Neuronal stem cell (in vitro differentiated cells): ENCODE results near the gene MYH14.

Experiments used
- DNase-seq: peaks from one replicate; pipeline ENCODE4 v3.0.0-alpha.2; 2013; ENCODE audit warnings: low spot score
- H2AFZ ChIP-seq: one replicate; pipeline ENCODE4 v1.6.1; 2013; ENCODE audit warnings: mild to moderate bottlenecking, low read length, inconsistent platforms
- H2AK5ac ChIP-seq: 2 replicates; pipeline ENCODE4 v1.6.1; 2013; ENCODE audit warnings: low read depth, mild to moderate bottlenecking, inconsistent platforms, low read length, moderate library complexity, mixed read lengths
- H2BK120ac ChIP-seq: 2 replicates; pipeline ENCODE4 v1.6.1; 2013; ENCODE audit warnings: low read depth, mild to moderate bottlenecking, inconsistent platforms, low read length, moderate library complexity, mixed read lengths
- H2BK12ac ChIP-seq: one replicate; pipeline ENCODE4 v1.6.1; 2013; ENCODE audit warnings: low read length, inconsistent platforms
- H2BK15ac ChIP-seq: 2 replicates; pipeline ENCODE4 v1.6.1; 2013; ENCODE audit warnings: mild to moderate bottlenecking, low read length, inconsistent platforms, mixed read lengths
- H2BK5ac ChIP-seq: one replicate; pipeline ENCODE4 v1.6.1; 2013; ENCODE audit warnings: inconsistent platforms, mild to moderate bottlenecking, low read length, moderate library complexity
- H3K14ac ChIP-seq: one replicate; pipeline ENCODE4 v1.6.1; 2013; ENCODE audit warnings: low read length, inconsistent platforms
- H3K18ac ChIP-seq: 2 replicates; pipeline ENCODE4 v1.6.1; 2013; ENCODE audit warnings: low read length, inconsistent platforms
- H3K23ac ChIP-seq: 2 replicates; pipeline ENCODE4 v1.6.1; 2013; ENCODE audit warnings: low read depth, mild to moderate bottlenecking, mixed read lengths, low read length, inconsistent platforms; ENCODE audit not compliant: poor library complexity
- H3K27ac ChIP-seq: replicated peaks from 3 replicates; pipeline ENCODE4 v1.5.1; 2013; ENCODE audit warnings: low read length, inconsistent platforms
- H3K27me3 ChIP-seq, 3 experiments: 2 replicates each; pipeline ENCODE4 v1.6.1; 2013; ENCODE audit warnings: low read length in 3 of 3, mild to moderate bottlenecking in 2 of 3, inconsistent platforms in 1 of 3, low read depth in 1 of 3, mixed read lengths in 1 of 3, moderate library complexity in 1 of 3; ENCODE audit not compliant: control insufficient read depth in 3 of 3, insufficient read depth in 3 of 3
- H3K36me3 ChIP-seq, 2 donors: replicated peaks in 1 of 2; 2 replicates each; pipeline ENCODE4 v1.6.1; 2013; ENCODE audit warnings: low read length in 2 of 2; ENCODE audit not compliant: control insufficient read depth in 2 of 2, insufficient read depth in 2 of 2
- H3K4ac ChIP-seq: 2 replicates; pipeline ENCODE4 v1.6.1; 2013; ENCODE audit warnings: inconsistent platforms, mild to moderate bottlenecking, low read length, moderate library complexity
- H3K4me1 ChIP-seq, 2 donors: 1 replicate in 1 of 2; 2 replicates in 1 of 2; pipeline ENCODE4 v1.6.1; 2013; ENCODE audit warnings: low read length in 2 of 2, low read depth in 1 of 2; ENCODE audit not compliant: control insufficient read depth in 2 of 2, insufficient read depth in 1 of 2
- H3K4me2 ChIP-seq: one replicate; pipeline ENCODE4 v1.6.1; 2013; ENCODE audit warnings: mild to moderate bottlenecking, low read length, inconsistent platforms; ENCODE audit not compliant: insufficient read depth, poor library complexity, severe bottlenecking
- H3K4me3 ChIP-seq, 2 donors: 2 replicates each; pipeline ENCODE4 v1.5.1; 2013; ENCODE audit warnings: low read length in 2 of 2, mild to moderate bottlenecking in 2 of 2, inconsistent platforms in 1 of 2, moderate library complexity in 1 of 2
- H3K79me1 ChIP-seq: one replicate; pipeline ENCODE4 v1.6.1; 2013; ENCODE audit warnings: low read depth, mild to moderate bottlenecking, inconsistent platforms, low read length, moderate library complexity
- H3K9ac ChIP-seq: one replicate; pipeline ENCODE4 v1.6.1; 2013; ENCODE audit warnings: mild to moderate bottlenecking, low read depth, low read length, inconsistent platforms; ENCODE audit not compliant: poor library complexity
- H3K9me3 ChIP-seq, 2 donors: replicated peaks in 1 of 2; 2 replicates each; pipeline versions ENCODE3 to v1.6.1; 2013; ENCODE audit warnings: low read length in 2 of 2, mild to moderate bottlenecking in 2 of 2, inconsistent platforms in 1 of 2, low read depth in 1 of 2, mixed read lengths in 1 of 2, moderate library complexity in 1 of 2; ENCODE audit not compliant: control insufficient read depth in 2 of 2, insufficient read depth in 1 of 2
- H4K8ac ChIP-seq: one replicate; pipeline ENCODE4 v1.6.1; 2013; ENCODE audit warnings: low read depth, mild to moderate bottlenecking, inconsistent platforms, low read length, moderate library complexity
- H4K91ac ChIP-seq: one replicate; pipeline ENCODE4 v1.6.1; 2013; ENCODE audit warnings: low read length, low read depth, mild to moderate bottlenecking, inconsistent platforms; ENCODE audit not compliant: poor library complexity
- WGBS, 2 donors: extraction: QIAGEN DNeasy Blood & Tissue Kit; methylation state at CpG; one replicate each; pipeline ENCODE4 v1.1.7; 2013; ENCODE audit warnings: missing lambda C conversion rate in 2 of 2, mixed read lengths in 1 of 2; ENCODE audit not compliant: insufficient read length in 2 of 2, insufficient replicate concordance in 1 of 2; ENCODE audit errors: extremely low coverage in 2 of 2; 5-methylcytosine and 5-hydroxymethylcytosine counted together

Gene MYH14

GRCh38 chr19:50290011-50290410 is 86.6 kb downstream of the MYH14 start:
- no peak overlapping the region for H2BK120ac ChIP-seq
- H3K27me3 ChIP-seq, result peaks cover 0 to 16% (median 0%) of the 10 kb centered on the region in 3 experiments
- H2BK12ac ChIP-seq, result no peak overlapping the region
- peaks cover 0 to 18% of the 10 kb centered on the region in 2 donors for H3K36me3 ChIP-seq
- H4K8ac ChIP-seq, result no peak overlapping the region
- no peak overlapping the region for H3K4ac ChIP-seq
- H4K91ac ChIP-seq, result no peak overlapping the region
- H2AFZ ChIP-seq, result no peak overlapping the region
- no peak overlapping the region for H3K18ac ChIP-seq
- no peak overlapping the region for H2BK15ac ChIP-seq
- no peaks in the 10 kb centered on the region for H3K79me1 ChIP-seq
- H3K14ac ChIP-seq, result peak overlapping the region; percentile 38
- no CpG with 5 or more reads among the region's 6 CpGs for WGBS, 2 donors
- H3K9ac ChIP-seq, result no peak overlapping the region
- no peak overlapping the region for H2BK5ac ChIP-seq
- DNase-seq, result no peak
- H3K23ac ChIP-seq, result no peak overlapping the region
- H3K4me1 ChIP-seq, result peaks cover 0 to 4% of the 10 kb centered on the region in 2 donors
- no peak overlapping the region for H3K4me2 ChIP-seq
- no peak overlapping the region for H2AK5ac ChIP-seq
- H3K9me3 ChIP-seq, result peaks cover 10 to 12% of the 10 kb centered on the region in 2 donors
- H3K4me3 ChIP-seq, result peak overlapping the region in 1 of 2 donors; percentile 48
- no peak overlapping the region for H3K27ac ChIP-seq

GRCh38 chr19:50290775-50291174 is 87.4 kb downstream of the MYH14 start:
- no peak overlapping the region for H3K23ac ChIP-seq
- peaks cover 0 to 16% (median 0%) of the 10 kb centered on the region in 3 experiments for H3K27me3 ChIP-seq
- H2AFZ ChIP-seq, result no peak overlapping the region
- no peak overlapping the region for H2BK12ac ChIP-seq
- H3K18ac ChIP-seq, result peak overlapping the region; percentile 57
- H3K4me1 ChIP-seq, result peaks cover 0 to 4% of the 10 kb centered on the region in 2 donors
- peak overlapping the region; percentile 22 for H3K27ac ChIP-seq
- H3K4me2 ChIP-seq, result no peak overlapping the region
- no peak overlapping the region for H2BK5ac ChIP-seq
- H4K8ac ChIP-seq, result no peak overlapping the region
- no peak overlapping the region for H2BK120ac ChIP-seq
- peaks cover 0 to 18% of the 10 kb centered on the region in 2 donors for H3K36me3 ChIP-seq
- H2BK15ac ChIP-seq, result no peak overlapping the region
- no peak overlapping the region for H3K4me3 ChIP-seq
- H4K91ac ChIP-seq, result no peak overlapping the region
- no peak overlapping the region for H2AK5ac ChIP-seq
- H3K14ac ChIP-seq, result no peak overlapping the region
- H3K79me1 ChIP-seq, result no peaks in the 10 kb centered on the region
- H3K4ac ChIP-seq, result no peak overlapping the region
- no peak for DNase-seq
- no CpG with 5 or more reads among the region's 15 CpGs for WGBS, 2 donors
- peak overlapping the region; percentile 80 for H3K9ac ChIP-seq
- H3K9me3 ChIP-seq, result peaks cover 8 to 10% of the 10 kb centered on the region in 2 donors

DNA sequence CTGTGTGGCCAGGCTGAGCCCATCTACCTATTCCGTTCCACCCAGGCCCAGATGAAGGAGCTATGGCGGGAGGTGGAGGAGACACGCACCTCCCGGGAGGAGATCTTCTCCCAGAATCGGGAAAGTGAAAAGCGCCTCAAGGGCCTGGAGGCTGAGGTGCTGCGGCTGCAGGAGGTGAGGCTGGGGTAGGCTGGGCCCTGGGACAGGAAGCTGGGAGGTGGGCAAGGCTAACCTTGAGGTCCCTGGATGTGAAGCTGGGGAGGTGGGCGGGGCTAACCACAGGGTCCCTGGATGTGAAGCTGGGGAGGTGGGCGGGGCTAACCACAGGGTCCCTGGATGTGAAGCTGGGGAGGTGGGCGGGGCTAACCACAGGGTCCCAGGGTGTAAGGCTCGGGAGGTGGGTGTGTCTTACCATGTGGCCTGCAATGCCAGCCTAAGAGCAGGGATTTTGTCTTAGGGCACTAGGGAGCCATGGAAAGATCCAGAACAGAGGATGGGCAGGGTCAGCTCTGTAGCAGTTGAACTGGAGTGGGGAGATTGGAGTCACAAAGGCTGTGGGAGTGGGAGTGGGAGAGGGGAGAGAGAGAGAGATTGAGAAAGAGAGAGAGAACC is 88.9 kb downstream of the MYH14 start:
- no peak overlapping the region for H3K14ac ChIP-seq
- H3K18ac ChIP-seq, result peak overlapping the region; percentile 5
- peak overlapping the region; percentile 66 for H2BK5ac ChIP-seq
- H3K4me2 ChIP-seq, result no peak overlapping the region
- WGBS, 2 donors, result no CpG with 5 or more reads among the region's 11 CpGs
- peaks cover 0 to 4% of the 10 kb centered on the region in 2 donors for H3K4me1 ChIP-seq
- no peak overlapping the region for H3K27ac ChIP-seq
- H3K4me3 ChIP-seq, result no peak overlapping the region
- no peak overlapping the region for H2BK120ac ChIP-seq
- no peak overlapping the region for H4K91ac ChIP-seq
- no peak overlapping the region for H4K8ac ChIP-seq
- no peak overlapping the region for H2BK12ac ChIP-seq
- peaks cover 0 to 1% of the 10 kb centered on the region in 2 donors for H3K9me3 ChIP-seq
- peak overlapping the region; percentile 54 for H2BK15ac ChIP-seq
- no peak for DNase-seq
- peaks cover 0 to 16% (median 0%) of the 10 kb centered on the region in 3 experiments for H3K27me3 ChIP-seq
- no peak overlapping the region for H3K4ac ChIP-seq
- peak overlapping the region; percentile 5 for H3K23ac ChIP-seq
- no peak overlapping the region for H3K9ac ChIP-seq
- no peaks in the 10 kb centered on the region for H3K79me1 ChIP-seq
- H2AK5ac ChIP-seq, result peak overlapping the region; percentile 74
- no peak overlapping the region for H2AFZ ChIP-seq
- peaks cover 0 to 10% of the 10 kb centered on the region in 2 donors for H3K36me3 ChIP-seq

DNA sequence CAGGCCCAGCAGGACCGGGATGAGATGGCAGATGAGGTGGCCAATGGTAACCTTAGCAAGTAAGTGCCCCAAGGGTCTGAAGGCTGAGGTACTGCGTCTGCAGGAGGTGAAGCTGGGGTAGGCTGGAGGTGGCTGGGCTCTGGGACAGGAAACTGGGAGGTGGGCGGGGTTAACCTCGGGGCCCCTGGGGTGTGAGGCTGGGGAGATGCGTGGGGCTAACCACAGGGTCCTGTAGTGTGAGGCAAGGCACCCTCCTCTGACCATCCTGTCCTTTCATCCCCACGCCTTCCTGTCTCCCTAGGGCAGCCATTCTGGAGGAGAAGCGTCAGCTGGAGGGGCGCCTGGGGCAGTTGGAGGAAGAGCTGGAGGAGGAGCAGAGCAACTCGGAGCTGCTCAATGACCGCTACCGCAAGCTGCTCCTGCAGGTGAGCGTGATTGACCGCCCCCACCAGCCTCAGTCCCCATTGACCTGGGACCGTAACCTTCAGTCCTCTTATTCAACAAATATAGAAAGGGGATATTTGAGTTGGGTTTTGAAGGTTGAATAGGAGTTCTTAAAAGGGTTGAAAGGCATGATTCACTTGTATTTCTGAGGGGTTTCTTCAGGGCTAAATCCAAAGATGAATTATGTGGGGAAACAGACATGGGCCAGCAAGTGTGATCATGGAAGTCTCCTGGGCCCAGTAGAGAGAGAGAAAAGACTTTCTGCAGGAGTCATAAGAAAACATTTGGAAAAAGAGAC is 90.0 kb downstream of the MYH14 start:
- no peaks in the 10 kb centered on the region for H3K79me1 ChIP-seq
- peak overlapping the region; percentile 66 for H3K4ac ChIP-seq
- H3K4me1 ChIP-seq, result peaks cover 0 to 4% of the 10 kb centered on the region in 2 donors
- no peak overlapping the region for H2BK12ac ChIP-seq
- no peak overlapping the region for H3K4me3 ChIP-seq
- peak overlapping the region; percentile 66 for H2BK5ac ChIP-seq
- peak overlapping the region; percentile 34 for H3K23ac ChIP-seq
- H3K36me3 ChIP-seq, result peaks cover 0 to 10% of the 10 kb centered on the region in 2 donors
- H3K9me3 ChIP-seq, result peaks cover 0 to 1% of the 10 kb centered on the region in 2 donors
- peaks cover 0 to 14% (median 0%) of the 10 kb centered on the region in 3 experiments for H3K27me3 ChIP-seq
- no peak overlapping the region for H2BK120ac ChIP-seq
- H4K91ac ChIP-seq, result no peak overlapping the region
- H2AK5ac ChIP-seq, result peak overlapping the region; percentile 74
- WGBS, 2 donors, result no CpG with 5 or more reads among the region's 14 CpGs
- H3K4me2 ChIP-seq, result no peak overlapping the region
- DNase-seq, result no peak
- peak overlapping the region; percentile 57 for H3K18ac ChIP-seq
- H3K9ac ChIP-seq, result no peak overlapping the region
- H3K14ac ChIP-seq, result peak overlapping the region; percentile 38
- H2BK15ac ChIP-seq, result no peak overlapping the region
- H4K8ac ChIP-seq, result no peak overlapping the region
- no peak overlapping the region for H2AFZ ChIP-seq
- H3K27ac ChIP-seq, result no peak overlapping the region
